Uterus (tissue), 2 donors: ENCODE measurements around the gene ACAA2.

Experiments
- CTCF ChIP-seq, 4 experiments: fragments of 200-600 bp in 2 of 4; fragments of 450-650 bp in 2 of 4; sonication (generic) in 2 of 4; IDR thresholded peaks; one replicate each; pipeline ENCODE4 v1.5.1; 2016 to 2019; ENCODE audit warnings: antibody characterized with exemption in 4 of 4, mild to moderate bottlenecking in 2 of 4, moderate library complexity in 1 of 4
- POLR2A ChIP-seq, 2 donors: fragments of 450-650 bp; IDR thresholded peaks; one replicate each; pipeline ENCODE4 v1.6.1; 2016; ENCODE audit warnings: antibody characterized with exemption in 2 of 2, mild to moderate bottlenecking in 1 of 2, moderate library complexity in 1 of 2

- TF ChIP-seq POLR2A (IDR thresholded peaks at IDR 0.05) (no peak), CTCF (IDR thresholded peaks at IDR 0.05) (no peak)
Measured at GRCh38 chr18:49786019-49786720, 27.2 kb downstream of the ACAA2 start.
